Astrocyte of the cerebellum (primary cell): ENCODE data around the gene RPUSD1.

Experiments
- DNase-seq: peaks from one replicate; pipeline ENCODE4 v3.0.0-alpha.2; 2011; ENCODE audit warnings: low read depth
- H3K4me3 ChIP-seq: 2 replicates; pipeline ENCODE4 v1.5.1; 2011; ENCODE audit warnings: mild to moderate bottlenecking, low read depth, low read length, moderate library complexity
- in situ Hi-C: cut with HindIII; loops from 2 replicates; pipeline ENCODE4 v1.10.0; 2017; ENCODE audit warnings: low sequenced_read_pairs
- TF ChIP-seq, protein P1 (sequence below): IDR thresholded peaks from 2 replicates; pipeline ENCODE4 v1.5.1; 2012; ENCODE audit warnings: low read length, low read depth, moderate library complexity, mild to moderate bottlenecking; ENCODE audit errors: missing control alignments

RPUSD1 gene

DNA sequence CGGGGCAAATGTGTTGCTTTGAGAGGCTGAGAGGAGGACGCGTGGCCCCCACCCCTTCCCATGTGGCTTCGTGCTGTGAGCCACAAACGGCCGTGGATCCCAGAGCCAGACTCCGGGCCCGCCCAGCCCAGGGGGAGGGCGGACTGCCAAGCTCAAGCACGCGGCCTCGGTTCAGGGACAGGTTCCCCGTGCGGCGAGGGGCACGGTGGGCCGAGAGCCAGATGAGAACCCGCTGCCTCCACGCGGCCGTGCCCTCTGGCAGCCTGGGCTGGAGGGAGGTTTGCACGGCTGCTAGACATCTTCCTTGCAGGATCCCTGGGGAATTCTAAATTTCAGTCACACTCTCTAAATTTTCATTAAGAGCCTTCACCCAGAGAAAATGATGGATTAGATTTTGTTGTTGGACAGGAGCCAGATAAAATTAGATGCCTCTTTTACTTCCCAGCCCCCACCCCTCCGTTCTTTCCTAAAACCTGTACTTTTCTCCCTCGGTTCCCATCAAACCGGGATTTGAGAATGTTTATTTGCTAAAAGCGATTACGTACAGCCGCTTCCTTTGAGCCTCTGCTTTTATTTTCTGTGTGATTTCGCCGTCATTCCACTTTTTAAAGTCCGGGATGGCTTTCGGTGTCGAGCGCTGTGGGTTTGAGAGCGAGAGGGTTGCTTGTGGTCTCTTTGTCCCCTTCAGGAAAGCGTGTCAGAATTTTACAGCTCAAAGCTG is 37.3 kb upstream of the RPUSD1 start:
- TF ChIP-seq, protein P1, sequence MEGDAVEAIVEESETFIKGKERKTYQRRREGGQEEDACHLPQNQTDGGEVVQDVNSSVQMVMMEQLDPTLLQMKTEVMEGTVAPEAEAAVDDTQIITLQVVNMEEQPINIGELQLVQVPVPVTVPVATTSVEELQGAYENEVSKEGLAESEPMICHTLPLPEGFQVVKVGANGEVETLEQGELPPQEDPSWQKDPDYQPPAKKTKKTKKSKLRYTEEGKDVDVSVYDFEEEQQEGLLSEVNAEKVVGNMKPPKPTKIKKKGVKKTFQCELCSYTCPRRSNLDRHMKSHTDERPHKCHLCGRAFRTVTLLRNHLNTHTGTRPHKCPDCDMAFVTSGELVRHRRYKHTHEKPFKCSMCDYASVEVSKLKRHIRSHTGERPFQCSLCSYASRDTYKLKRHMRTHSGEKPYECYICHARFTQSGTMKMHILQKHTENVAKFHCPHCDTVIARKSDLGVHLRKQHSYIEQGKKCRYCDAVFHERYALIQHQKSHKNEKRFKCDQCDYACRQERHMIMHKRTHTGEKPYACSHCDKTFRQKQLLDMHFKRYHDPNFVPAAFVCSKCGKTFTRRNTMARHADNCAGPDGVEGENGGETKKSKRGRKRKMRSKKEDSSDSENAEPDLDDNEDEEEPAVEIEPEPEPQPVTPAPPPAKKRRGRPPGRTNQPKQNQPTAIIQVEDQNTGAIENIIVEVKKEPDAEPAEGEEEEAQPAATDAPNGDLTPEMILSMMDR: no peak
- in situ Hi-C loops: no loop called here
- no peak overlapping the region for H3K4me3 ChIP-seq
- no peak for DNase-seq

DNA sequence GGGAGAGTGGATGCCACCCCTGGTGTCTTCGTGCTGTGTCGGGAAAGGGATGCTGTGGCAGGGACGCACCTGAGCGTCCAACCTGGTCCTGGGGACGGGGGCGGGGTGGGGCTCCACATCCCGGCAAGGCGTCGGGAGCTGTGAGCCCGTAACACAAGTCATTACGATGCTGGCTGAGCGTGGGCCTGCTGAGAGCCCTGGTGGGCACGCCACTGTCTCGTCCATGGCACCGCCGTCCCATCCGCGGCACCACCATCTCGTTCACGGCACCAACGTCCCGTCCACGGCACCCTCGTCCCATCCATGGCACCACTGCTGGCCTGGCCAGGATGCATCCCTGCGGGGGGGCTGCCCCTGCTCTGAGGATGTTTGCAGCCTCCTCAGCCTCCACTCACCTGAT is 36.4 kb upstream of the RPUSD1 start:
- no peak overlapping the region for H3K4me3 ChIP-seq
- in situ Hi-C loops: no loop called here
- TF ChIP-seq, protein P1: no peak
- no peak for DNase-seq

DNA sequence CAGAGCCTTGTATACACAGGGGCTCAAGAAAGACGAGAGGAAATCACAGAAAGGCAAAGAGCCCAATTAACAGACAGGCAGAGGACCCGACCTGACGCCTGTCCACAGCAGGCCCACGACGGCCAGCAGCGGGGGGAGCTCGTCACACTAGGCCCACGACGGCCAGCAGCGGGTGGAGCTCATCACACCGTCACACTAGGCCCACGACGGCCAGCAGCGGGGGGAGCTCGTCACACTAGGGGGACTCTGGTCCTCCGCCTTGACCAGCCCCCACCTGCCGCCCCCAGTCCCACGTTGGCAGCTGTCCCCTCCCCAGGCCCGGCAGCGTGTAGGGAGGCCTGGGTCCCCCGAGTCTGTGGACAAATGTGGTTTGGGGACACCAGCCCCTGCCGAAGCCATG is 36.0 kb upstream of the RPUSD1 start:
- in situ Hi-C loops: no loop called here
- TF ChIP-seq, protein P1: no peak
- H3K4me3 ChIP-seq: no peak overlapping the region
- DNase-seq: no peak

DNA sequence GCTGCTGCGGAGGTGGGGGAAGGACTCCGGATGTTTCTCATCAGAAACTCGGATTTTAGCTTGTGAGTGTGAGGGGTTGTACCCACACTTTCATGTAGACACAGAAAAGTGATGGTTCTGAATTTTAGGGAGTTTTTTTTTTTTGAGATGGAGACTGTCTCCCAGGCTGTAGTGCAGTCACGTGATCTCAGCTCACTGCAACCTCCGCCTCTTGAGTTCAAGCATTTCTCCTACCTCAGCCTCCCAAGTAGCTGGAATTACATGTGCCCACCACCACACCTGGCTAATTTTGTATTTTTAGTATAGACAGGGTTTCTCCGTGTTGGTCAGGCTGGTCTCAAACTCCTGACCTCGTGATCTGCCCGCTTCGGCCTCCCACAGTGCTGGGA is 34.7 kb upstream of the RPUSD1 start:
- no peak overlapping the region for H3K4me3 ChIP-seq
- TF ChIP-seq, protein P1: no peak
- in situ Hi-C loops: no loop called here
- no peak for DNase-seq

DNA sequence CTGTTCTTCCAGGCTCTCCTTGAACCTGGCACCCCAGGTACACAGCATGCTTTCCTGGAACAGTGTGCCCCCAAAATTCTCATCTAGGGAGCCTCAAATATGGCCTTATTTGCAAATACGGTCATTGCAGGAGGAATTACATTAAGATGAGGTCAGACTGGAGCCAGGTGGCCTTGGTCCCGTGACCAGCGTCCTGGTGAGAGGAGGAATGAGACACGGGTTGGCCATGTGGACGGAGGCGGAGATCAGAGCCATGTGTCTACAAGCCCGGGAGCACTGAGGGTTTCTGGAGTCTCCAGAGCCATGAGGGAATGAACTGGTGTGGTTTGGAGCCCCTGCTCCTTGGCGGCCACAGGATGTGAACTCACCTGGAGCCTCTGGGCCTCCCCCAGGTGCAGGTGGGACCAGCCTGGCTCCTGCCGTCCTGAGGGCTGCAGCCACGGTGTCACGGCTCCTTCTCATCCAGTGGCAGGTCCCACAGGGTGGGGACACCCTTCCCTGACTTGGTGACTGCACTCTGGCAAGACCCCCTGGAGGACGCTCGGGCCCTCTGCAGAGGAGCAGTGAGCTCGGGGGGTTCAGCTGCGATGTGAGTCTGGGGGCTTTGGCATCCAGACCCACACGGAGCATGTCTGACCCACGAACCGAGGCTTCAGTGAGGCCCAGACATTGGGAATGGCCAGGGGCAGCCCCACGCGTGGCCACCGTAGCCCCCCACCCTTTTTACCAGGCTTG is 34.2 kb upstream of the RPUSD1 start:
- no peak for DNase-seq
- in situ Hi-C loops: no loop called here
- TF ChIP-seq, protein P1: no peak
- H3K4me3 ChIP-seq: no peak overlapping the region

DNA sequence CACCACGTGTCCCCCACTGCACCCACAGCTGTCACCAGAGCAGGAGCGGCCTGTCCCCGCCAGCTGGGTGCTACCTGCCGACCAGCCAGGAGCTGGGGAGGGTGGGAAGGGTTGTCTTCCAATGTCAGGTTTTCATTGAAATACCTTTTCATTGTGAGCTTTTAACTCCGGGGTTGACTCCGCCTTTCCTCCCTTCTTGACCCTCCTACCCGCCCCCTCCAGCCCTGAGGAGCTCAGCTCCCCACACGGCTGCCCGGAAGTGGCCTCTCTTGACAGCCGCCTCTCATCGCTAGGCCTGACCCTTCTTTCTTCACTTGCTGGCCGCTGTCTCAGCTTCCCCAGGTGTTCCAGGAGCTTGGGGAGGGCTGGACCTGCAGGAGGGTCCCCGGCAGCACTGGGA is 33.6 kb upstream of the RPUSD1 start:
- in situ Hi-C loops: no loop called here
- no peak overlapping the region for H3K4me3 ChIP-seq
- TF ChIP-seq, protein P1: no peak
- DNase-seq: no peak
